Measurements from ENCODE around the gene CIB4.

- TF ChIP-seq CSDC2 (CRISPR knock-in tag; IDR thresholded peaks at IDR 0.05) (no peak), POU6F1 (CRISPR knock-in tag; IDR thresholded peaks at IDR 0.05; ENCODE audit: borderline replicate concordance, low read depth) (no peak), ARNTL (CRISPR knock-in tag; IDR thresholded peaks at IDR 0.05; ENCODE audit: borderline replicate concordance, low read depth) (no peak), RARB (CRISPR knock-in tag; IDR thresholded peaks at IDR 0.05) (no peak), ZNF70 (CRISPR knock-in tag; IDR thresholded peaks at IDR 0.05) (no peak), PATZ1 (CRISPR knock-in tag; IDR thresholded peaks at IDR 0.05; ENCODE audit: borderline replicate concordance) (no peak), TSHZ2 (CRISPR knock-in tag; IDR thresholded peaks at IDR 0.05) (no peak)
Observed at GRCh38 chr2:26635401-26635800, 5.8 kb downstream of the CIB4 start.

All from SK-N-SH treated with all-trans-retinoic acid at 6 μM for 48 hours (cell line).